Breast epithelium (tissue), 4 donors: Measurements from ENCODE around the gene GMPR. TPM values are rescaled to one million over a fixed set of nuclear protein-coding genes. Genes with fewer than 3 reads are reported as not detected.

ENCODE experiments used
- DNase-seq, 2 donors: peaks; one replicate each; pipeline ENCODE4 v3.0.0-alpha.2; 2019; ENCODE audit warnings: low spot score in 2 of 2
- H3K27ac ChIP-seq, 2 donors: fragments of 200-600 bp; sonication (generic) in 1 of 2; one replicate each; pipeline ENCODE4 v1.5.1; 2016 to 2019; ENCODE audit warnings: mild to moderate bottlenecking in 1 of 2
- H3K27me3 ChIP-seq, 2 donors: fragments of 200-600 bp; sonication (generic) in 1 of 2; one replicate each; pipeline versions ENCODE4 v1.5.1 to v1.6.0; 2017 to 2019; ENCODE audit warnings: control low read depth in 1 of 2, mild to moderate bottlenecking in 1 of 2
- H3K36me3 ChIP-seq: fragments of 200-600 bp; one replicate; pipeline ENCODE4 v1.5.1; 2019
- H3K4me1 ChIP-seq, 2 donors: fragments of 200-600 bp; sonication (generic); one replicate each; pipeline ENCODE4 v1.5.1; 2016 to 2019; ENCODE audit warnings: control low read depth in 1 of 2
- H3K4me3 ChIP-seq, 3 donors: fragments of 200-600 bp; sonication (generic); 1 replicate in 2 of 3; 2 replicates in 1 of 3; pipeline ENCODE4 v1.5.1; 2016 to 2019; ENCODE audit warnings: mild to moderate bottlenecking in 3 of 3, moderate library complexity in 2 of 3
- H3K9me3 ChIP-seq, 2 donors: fragments of 200-600 bp; sonication (generic) in 1 of 2; one replicate each; pipeline ENCODE4 v1.5.1; 2016 to 2019; ENCODE audit warnings: control low read depth in 1 of 2
- POLR2A ChIP-seq: fragments of 450-650 bp; IDR thresholded peaks from one replicate; pipeline ENCODE4 v1.6.1; 2016; ENCODE audit warnings: antibody characterized with exemption, mild to moderate bottlenecking, moderate library complexity
- POLR2AphosphoS5 ChIP-seq, 3 donors: sonication (generic); formaldehyde crosslinking; IDR thresholded peaks; one replicate each; pipeline ENCODE4 v1.6.1; 2017; ENCODE audit warnings: antibody characterized with exemption in 3 of 3
- intact Hi-C: fragments of 100-400 bp; cut with DNase I; formaldehyde crosslinking; loops from one replicate; pipeline ENCODE4 v1.15.1; 2023; ENCODE audit warnings: low total_unique reads
- total RNA-seq, 3 donors: library from RNA; depleted of rRNA; stranded (reverse); fragments of >200 nt; gene quantifications; one replicate each; pipeline ENCODE4 v1.1.0, GENCODE V29; 2016
- TF ChIP-seq, protein P1 (sequence below), 3 donors: fragments of 450-650 bp; IDR thresholded peaks; one replicate each; pipeline ENCODE4 v1.5.1; 2016 to 2017; ENCODE audit warnings: antibody characterized with exemption in 3 of 3, mild to moderate bottlenecking in 3 of 3, moderate library complexity in 3 of 3

The GMPR gene
- total RNA-seq, 3 donors from 2014 or later = 4.3 to 16.4 (median 5.9) TPM

DNA sequence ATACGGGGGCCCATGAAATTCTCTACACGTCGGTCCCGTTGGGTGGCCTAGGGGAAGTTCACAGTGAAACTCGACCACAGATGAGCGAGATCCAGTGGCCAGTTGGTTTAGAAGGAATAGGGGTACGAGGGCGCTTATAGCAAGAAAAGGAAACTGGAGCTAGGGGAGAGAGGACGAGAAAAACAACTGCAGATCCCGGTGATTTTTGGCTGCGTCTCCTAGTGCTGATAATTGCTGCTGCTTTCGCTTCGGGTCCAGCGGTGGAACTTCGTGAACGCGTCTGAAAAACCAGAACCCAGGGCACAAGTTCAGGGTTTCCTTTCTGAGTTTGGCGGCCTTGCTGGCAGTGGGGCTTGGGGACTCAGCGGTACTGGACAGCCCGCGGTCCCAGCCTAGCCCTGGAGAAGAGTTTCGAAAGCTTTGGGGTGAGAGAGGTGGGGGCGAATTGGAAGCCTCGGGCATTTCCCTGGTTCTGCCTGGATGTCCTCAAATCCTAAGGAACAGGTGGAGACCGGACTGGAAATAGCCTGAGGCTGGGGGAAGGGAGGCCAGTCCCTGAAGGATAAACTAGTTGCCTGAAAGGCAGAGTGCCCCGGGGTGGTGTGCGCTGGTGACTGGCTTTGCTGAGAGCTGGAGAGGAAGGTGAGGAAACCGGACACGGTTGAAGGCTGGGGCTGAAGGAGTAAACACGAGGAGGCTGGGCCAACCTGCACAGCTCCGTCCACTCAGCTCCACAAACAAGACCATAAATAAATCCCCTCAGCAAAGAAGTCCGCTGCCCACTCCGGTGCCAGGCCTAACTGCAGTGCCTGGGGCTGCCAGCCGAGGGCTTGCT lies 793 bp downstream of the GMPR start:
- no peaks in the 10 kb centered on the region for H3K36me3 ChIP-seq
- peak in 1 of 3 donors; percentile 19 for TF ChIP-seq POLR2AphosphoS5 (IDR thresholded peaks at IDR 0.05)
- TF ChIP-seq POLR2A = no peak
- H3K4me3 ChIP-seq = peak overlapping the region; percentile 71 to 82 (median 73)
- H3K27ac ChIP-seq = peak overlapping the region; percentile 53 to 68
- peaks cover 0 to 10% of the 10 kb centered on the region in 2 donors for H3K4me1 ChIP-seq
- DNase-seq = no peak
- intact Hi-C loops = no loop called here
- H3K9me3 ChIP-seq = no peaks in the 10 kb centered on the region
- H3K27me3 ChIP-seq = no peaks in the 10 kb centered on the region

DNA sequence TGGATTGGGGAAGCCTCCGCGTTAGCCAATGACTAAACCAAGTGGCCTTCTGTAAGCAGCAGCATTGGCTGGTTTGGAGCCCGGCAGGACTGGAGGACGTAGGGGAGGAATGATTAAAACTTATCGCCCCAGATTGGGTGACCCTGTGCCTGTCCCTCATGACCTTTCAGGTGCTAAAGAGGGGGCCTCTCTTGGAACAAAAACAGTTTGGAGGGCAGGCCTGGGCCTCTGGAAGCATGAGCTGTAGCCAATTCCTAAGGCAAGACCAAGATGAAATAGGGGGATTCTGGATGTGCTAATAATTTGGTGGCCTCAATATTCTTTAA lies 1.4 kb downstream of the GMPR start:
- Histone ChIP-seq H3K27me3 (no peaks in the 10 kb centered on the region), H3K9me3 (no peaks in the 10 kb centered on the region), H3K27ac (peak overlapping the region in 1 of 2 donors; percentile 68), H3K4me1 (peaks cover 0 to 10% of the 10 kb centered on the region in 2 donors), H3K36me3 (no peaks in the 10 kb centered on the region), H3K4me3 (peak overlapping the region; percentile 71 to 82 (median 73))
- DNase-seq = no peak
- intact Hi-C loops = no loop called here
- TF ChIP-seq POLR2A (no peak), POLR2AphosphoS5 (IDR thresholded peaks at IDR 0.05) (no peak)
- TF ChIP-seq, protein P1, sequence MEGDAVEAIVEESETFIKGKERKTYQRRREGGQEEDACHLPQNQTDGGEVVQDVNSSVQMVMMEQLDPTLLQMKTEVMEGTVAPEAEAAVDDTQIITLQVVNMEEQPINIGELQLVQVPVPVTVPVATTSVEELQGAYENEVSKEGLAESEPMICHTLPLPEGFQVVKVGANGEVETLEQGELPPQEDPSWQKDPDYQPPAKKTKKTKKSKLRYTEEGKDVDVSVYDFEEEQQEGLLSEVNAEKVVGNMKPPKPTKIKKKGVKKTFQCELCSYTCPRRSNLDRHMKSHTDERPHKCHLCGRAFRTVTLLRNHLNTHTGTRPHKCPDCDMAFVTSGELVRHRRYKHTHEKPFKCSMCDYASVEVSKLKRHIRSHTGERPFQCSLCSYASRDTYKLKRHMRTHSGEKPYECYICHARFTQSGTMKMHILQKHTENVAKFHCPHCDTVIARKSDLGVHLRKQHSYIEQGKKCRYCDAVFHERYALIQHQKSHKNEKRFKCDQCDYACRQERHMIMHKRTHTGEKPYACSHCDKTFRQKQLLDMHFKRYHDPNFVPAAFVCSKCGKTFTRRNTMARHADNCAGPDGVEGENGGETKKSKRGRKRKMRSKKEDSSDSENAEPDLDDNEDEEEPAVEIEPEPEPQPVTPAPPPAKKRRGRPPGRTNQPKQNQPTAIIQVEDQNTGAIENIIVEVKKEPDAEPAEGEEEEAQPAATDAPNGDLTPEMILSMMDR (IDR thresholded peaks at IDR 0.05) = no peak

- H3K27ac ChIP-seq = no peak overlapping the region
- TF ChIP-seq POLR2A (no peak), POLR2AphosphoS5 (IDR thresholded peaks at IDR 0.05) (no peak)
- TF ChIP-seq, protein P1 (IDR thresholded peaks at IDR 0.05) = no peak
- H3K36me3 ChIP-seq = no peaks in the 10 kb centered on the region
- H3K4me1 ChIP-seq = peaks cover 0 to 10% of the 10 kb centered on the region in 2 donors
- intact Hi-C loops = no loop called here
- DNase-seq = no peak
- no peaks in the 10 kb centered on the region for H3K9me3 ChIP-seq
- no peak overlapping the region for H3K4me3 ChIP-seq
- no peaks in the 10 kb centered on the region for H3K27me3 ChIP-seq
Measured at GRCh38 chr6:16240589-16241320, 2.4 kb downstream of the GMPR start.

- Histone ChIP-seq H3K27ac (no peak overlapping the region), H3K4me1 (peaks cover 0 to 10% of the 10 kb centered on the region in 2 donors)
Measured at GRCh38 chr6:16241321-16241689, 2.9 kb downstream of the GMPR start.

DNA sequence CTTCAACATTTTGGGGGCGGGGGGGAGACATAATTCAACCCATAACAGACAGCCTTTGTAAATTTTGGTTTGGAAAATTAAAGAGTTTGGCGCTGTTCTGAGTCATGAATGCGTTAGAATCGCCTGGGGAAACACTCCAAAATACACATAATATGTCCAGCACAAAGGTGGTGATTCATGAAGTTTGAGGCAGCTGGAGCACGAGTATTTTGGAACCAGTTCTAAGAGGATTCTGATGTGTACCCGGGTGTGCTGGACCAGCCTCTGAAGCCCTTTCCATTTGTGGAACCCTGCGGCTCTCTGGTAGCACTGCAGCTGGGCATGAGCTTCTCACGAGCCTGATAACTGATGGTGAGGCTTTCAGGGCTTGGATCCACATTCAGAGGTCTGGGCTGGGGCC lies 4.7 kb downstream of the GMPR start:
- Histone ChIP-seq H3K9me3 (no peaks in the 10 kb centered on the region), H3K4me3 (no peak overlapping the region), H3K27me3 (no peaks in the 10 kb centered on the region), H3K27ac (peak overlapping the region; percentile 8 to 21), H3K4me1 (peaks cover 0 to 4% of the 10 kb centered on the region in 2 donors), H3K36me3 (no peaks in the 10 kb centered on the region)
- TF ChIP-seq POLR2A = no peak
- no peak for TF ChIP-seq POLR2AphosphoS5 (IDR thresholded peaks at IDR 0.05)
- TF ChIP-seq, protein P1 (IDR thresholded peaks at IDR 0.05) = no peak
- DNase-seq = peak in 1 of 2 donors; percentile 63
- intact Hi-C loops = no loop called here

More at GRCh38 chr6:16241321-16241689, 2.9 kb downstream of the GMPR start:
- DNase-seq = no peak
- no peak for TF ChIP-seq POLR2AphosphoS5 (IDR thresholded peaks at IDR 0.05)
- TF ChIP-seq, protein P1 (IDR thresholded peaks at IDR 0.05) = no peak
- TF ChIP-seq POLR2A = no peak
- intact Hi-C loops = no loop called here
- Histone ChIP-seq H3K36me3 (no peaks in the 10 kb centered on the region), H3K27me3 (no peaks in the 10 kb centered on the region), H3K4me3 (no peak overlapping the region), H3K9me3 (no peaks in the 10 kb centered on the region)
